Hematopoietic multipotent progenitor cell treated with erythropoietin and hydrocortisone succinate and interleukin-3 and kit ligand, for 17 days (in vitro differentiated cells): ENCODE measurements around the gene VMP1.
"Not testable (repeated sequence)": the region's sequence is repeated elsewhere in the genome, so short reads cannot be mapped to it uniquely, and the experiment has no call there.

Experiments
- DNase-seq: peaks from one replicate; pipeline ENCODE4 v3.0.0-alpha.2; 2015; ENCODE audit warnings: low spot score

VMP1 gene

GRCh38 chr17:59863616-59864015 lies 156.2 kb downstream of the VMP1 start:
- DNase-seq, result no peak

- DNase-seq, result no peak
These were observed 162.4 kb downstream of the VMP1 start for GRCh38 chr17:59869941-59870218.

GRCh38 chr17:59870482-59870881 lies 163.0 kb downstream of the VMP1 start:
- no peak for DNase-seq

GRCh38 chr17:59872351-59872750 lies 164.9 kb downstream of the VMP1 start:
- no peak for DNase-seq

GRCh38 chr17:59873414-59873813 lies 166.0 kb downstream of the VMP1 start:
- DNase-seq, result not testable (repeated sequence)

GRCh38 chr17:59874376-59874775 lies 166.9 kb downstream of the VMP1 start:
- DNase-seq, result no peak

- DNase-seq, result no peak
These were observed 168.7 kb downstream of the VMP1 start for GRCh38 chr17:59876107-59876506.

GRCh38 chr17:59877965-59878364 lies 170.5 kb downstream of the VMP1 start:
- no peak for DNase-seq

- no peak for DNase-seq
These were observed 171.2 kb downstream of the VMP1 start for GRCh38 chr17:59878624-59879023.

GRCh38 chr17:59884861-59885260 lies 177.4 kb downstream of the VMP1 start:
- no peak for DNase-seq

- DNase-seq, result no peak
These were observed 180.8 kb downstream of the VMP1 start for GRCh38 chr17:59888145-59888750.

GRCh38 chr17:59890720-59891119 lies 183.3 kb downstream of the VMP1 start:
- DNase-seq, result peak; percentile 3
